NB4 (cell line): ENCODE results near the gene BACE1.
"Not testable (repeated sequence)": the region's sequence is repeated elsewhere in the genome, so short reads cannot be mapped to it uniquely, and the experiment has no call there.

ENCODE experiments used
- DNase-seq: peaks from one replicate; pipeline ENCODE4 v3.0.0; 2010; ENCODE audit warnings: low read depth
- H3K4me3 ChIP-seq: one replicate; pipeline ENCODE4 v1.5.1; 2011; ENCODE audit warnings: mild to moderate bottlenecking, low read depth, low read length, moderate library complexity
- MYC ChIP-seq: IDR thresholded peaks from 2 replicates; pipeline ENCODE4 v1.6.1; 2011; ENCODE audit warnings: low read depth, low read length
- POLR2A ChIP-seq: IDR thresholded peaks from 2 replicates; pipeline ENCODE4 v1.6.1; 2011; ENCODE audit warnings: mild to moderate bottlenecking; ENCODE audit not compliant: insufficient read length; ENCODE audit errors: extremely low read depth
- TF ChIP-seq, protein P1 (sequence below): IDR thresholded peaks from 2 replicates; pipeline ENCODE4 v1.6.1; 2011; ENCODE audit warnings: low read depth, low read length
- TF ChIP-seq, protein P2 (sequence below): IDR thresholded peaks from one replicate; pipeline ENCODE4 v1.5.1; 2012; ENCODE audit warnings: low read depth, low read length

BACE1 gene

DNA sequence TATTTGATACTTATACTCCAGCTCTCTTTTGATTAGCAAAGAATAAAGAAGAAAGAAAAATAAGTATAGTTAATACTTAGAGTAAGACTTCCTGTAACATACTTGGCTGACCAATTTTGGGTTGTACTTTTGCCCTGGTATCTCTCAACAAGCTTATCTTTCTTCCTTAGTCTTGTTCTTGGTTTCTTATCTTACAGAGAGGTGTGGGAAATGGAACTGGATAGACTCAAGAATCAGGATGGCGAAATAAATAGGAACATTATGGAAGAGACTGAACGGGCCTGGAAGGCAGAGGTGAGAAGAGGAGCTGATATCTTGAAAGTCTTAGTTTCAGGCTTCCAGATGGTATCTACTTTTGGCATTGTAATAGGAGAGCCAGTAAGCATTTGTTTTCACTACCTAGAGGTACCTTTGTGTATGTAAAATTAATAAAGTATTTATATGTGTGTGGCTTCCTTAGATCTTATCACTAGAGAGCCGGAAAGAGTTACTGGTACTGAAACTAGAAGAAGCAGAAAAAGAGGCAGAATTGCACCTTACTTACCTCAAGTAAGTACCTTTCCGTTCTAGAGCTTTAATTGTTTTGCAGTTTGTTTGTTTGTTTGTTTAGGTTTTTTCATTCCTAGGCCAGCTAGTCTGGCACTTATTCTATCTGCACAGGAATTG lies 36.2 kb downstream of the BACE1 start:
- DNase-seq: no peak
- TF ChIP-seq, protein P1, sequence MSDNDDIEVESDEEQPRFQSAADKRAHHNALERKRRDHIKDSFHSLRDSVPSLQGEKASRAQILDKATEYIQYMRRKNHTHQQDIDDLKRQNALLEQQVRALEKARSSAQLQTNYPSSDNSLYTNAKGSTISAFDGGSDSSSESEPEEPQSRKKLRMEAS: no peak
- no peak for TF ChIP-seq MYC
- TF ChIP-seq POLR2A: no peak
- TF ChIP-seq, protein P2, sequence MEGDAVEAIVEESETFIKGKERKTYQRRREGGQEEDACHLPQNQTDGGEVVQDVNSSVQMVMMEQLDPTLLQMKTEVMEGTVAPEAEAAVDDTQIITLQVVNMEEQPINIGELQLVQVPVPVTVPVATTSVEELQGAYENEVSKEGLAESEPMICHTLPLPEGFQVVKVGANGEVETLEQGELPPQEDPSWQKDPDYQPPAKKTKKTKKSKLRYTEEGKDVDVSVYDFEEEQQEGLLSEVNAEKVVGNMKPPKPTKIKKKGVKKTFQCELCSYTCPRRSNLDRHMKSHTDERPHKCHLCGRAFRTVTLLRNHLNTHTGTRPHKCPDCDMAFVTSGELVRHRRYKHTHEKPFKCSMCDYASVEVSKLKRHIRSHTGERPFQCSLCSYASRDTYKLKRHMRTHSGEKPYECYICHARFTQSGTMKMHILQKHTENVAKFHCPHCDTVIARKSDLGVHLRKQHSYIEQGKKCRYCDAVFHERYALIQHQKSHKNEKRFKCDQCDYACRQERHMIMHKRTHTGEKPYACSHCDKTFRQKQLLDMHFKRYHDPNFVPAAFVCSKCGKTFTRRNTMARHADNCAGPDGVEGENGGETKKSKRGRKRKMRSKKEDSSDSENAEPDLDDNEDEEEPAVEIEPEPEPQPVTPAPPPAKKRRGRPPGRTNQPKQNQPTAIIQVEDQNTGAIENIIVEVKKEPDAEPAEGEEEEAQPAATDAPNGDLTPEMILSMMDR: no peak
- H3K4me3 ChIP-seq: no peak overlapping the region

DNA sequence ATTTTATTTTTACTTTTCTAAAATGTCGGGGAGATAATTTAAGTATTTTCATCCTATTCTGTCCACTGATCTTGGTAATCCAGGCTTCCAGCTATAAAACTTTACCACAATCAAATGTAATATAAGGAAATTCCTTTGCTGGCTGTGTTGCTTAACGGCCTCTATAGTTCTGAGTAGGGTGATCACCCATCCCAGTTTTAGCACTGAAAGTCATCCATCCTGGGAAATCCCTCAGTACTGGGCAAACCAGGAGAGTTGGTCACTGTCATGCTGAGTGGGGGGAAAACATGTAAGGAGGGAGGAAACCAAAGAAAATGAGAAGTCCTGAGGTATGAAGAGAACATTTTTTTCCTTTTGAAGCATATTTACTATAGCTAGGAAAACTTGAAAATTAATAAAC lies 37.7 kb downstream of the BACE1 start:
- TF ChIP-seq MYC (no peak), POLR2A (no peak)
- TF ChIP-seq, protein P2: no peak
- TF ChIP-seq, protein P1: no peak
- H3K4me3 ChIP-seq: no peak overlapping the region
- no peak for DNase-seq

DNA sequence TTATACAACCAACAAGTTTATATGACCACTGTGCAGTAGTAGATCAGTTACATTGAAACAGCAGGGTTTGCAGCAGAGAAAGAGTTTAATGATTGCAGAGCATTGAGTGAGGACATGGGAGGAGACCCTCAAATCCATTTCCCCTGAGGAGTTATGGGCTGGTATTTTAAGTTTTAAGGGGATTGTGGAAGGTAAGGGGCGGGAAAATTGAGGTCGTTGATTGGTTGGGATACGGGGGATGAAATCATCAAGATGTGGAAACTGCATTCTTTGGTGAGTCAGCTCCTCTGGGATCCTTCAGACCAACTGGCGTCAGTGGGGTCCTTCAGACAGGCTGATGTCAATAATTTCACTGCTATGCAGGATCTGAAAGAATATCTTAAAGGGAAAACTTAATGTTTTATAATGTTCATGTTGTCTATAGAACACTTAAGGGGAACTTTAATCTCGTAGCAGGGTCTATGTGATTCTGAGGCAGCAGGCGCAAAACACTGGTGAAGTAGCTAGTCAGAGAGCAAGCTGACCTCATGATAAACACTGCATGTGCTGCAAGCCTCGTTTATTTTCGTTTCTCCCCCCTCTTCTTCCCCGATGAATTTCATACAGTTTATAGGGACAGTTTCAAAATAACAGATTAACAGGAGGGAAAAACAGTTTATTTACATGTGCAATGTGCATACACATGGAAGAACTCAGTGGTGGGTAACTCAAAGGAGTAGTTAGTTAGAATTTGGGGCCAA lies 42.3 kb downstream of the BACE1 start:
- DNase-seq: peak; percentile 96
- peak overlapping the region; percentile 12 for H3K4me3 ChIP-seq

DNA sequence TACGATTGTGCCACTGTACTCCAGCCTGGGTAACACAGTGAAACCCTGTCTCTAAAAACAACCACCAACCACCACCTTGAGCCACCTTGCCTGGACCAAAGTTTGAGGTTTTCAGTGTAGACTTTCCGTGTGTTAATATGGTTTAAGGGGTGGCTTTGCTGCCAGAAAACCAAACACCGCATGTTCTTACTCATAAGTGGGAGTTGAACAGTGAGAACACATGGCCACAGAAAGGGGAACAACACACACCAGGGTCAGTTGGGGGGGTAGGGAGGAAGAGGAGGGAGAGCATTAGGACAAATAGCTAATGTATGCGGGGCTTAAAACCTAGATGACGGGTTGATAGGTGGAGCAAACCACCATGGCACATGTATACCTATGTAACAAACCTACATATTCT lies 43.9 kb downstream of the BACE1 start:
- peak; percentile 94 for DNase-seq
- not testable (repeated sequence) for H3K4me3 ChIP-seq
- TF ChIP-seq, protein P1: peak; percentile 42; the same call in 1 of the 2 replicates

More for the DNA sequence above, 42.3 kb downstream of the BACE1 start:
- TF ChIP-seq, protein P2: no peak
- no peak for TF ChIP-seq POLR2A
- TF ChIP-seq MYC: no peak
- TF ChIP-seq, protein P1: no peak

DNA sequence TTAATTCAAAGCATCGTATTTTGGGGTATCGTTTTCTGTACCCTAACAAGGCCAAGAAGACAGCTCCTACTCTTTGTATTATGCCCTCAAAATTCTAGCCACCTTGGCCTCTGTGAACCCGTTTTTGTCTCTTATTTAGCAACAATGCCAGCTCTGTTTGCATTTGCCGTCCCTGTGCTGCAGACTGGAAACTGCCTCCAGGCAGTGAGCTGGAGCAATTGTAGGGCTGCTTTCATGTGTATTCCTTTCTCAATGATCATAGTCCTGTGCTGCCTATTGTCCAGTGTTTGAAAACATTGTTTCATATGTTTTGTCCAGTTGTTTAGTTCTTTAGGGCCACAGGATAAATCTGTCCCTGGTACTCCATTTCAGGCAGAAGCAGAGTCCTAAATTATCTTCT lies 44.8 kb downstream of the BACE1 start:
- H3K4me3 ChIP-seq: no peak overlapping the region
- no peak for DNase-seq
- TF ChIP-seq POLR2A (no peak), MYC (no peak)
- TF ChIP-seq, protein P1: no peak
- TF ChIP-seq, protein P2: no peak

GRCh38 chr11:117269856-117270255 lies 46.2 kb downstream of the BACE1 start:
- no peak for TF ChIP-seq MYC
- no peak for TF ChIP-seq POLR2A
- TF ChIP-seq, protein P2: no peak
- TF ChIP-seq, protein P1: no peak
- no peak overlapping the region for H3K4me3 ChIP-seq
- no peak for DNase-seq
